DMS153 treated with DMSO at 0.1 percent for 48 hours (cell line): ENCODE data around the gene ZDHHC6.
A peak's percentile ranks its signal among the peaks of the same experiment; 100 is the strongest.
"Not testable (repeated sequence)": the region's sequence is repeated elsewhere in the genome, so short reads cannot be mapped to it uniquely, and the experiment has no call there.

Experiments
- DNase-seq: peaks from one replicate; lab custom pipeline; 2025; ENCODE audit not compliant: unreplicated experiment; lab: John Stamatoyannopoulos, UW

Gene ZDHHC6

GRCh38 chr10:112446855-112447619 lies at the start of gene ZDHHC6, which contains the start of gene VTI1A:
TSS of gene ZDHHC6 (minus strand) at chr10:112446914. CDS start at chr10:112445436, 1,478 bp downstream.
TSS of gene VTI1A (plus strand) at chr10:112447215. CDS start at chr10:112447374, 159 bp downstream.
- peak; percentile 88 for DNase-seq

DNA sequence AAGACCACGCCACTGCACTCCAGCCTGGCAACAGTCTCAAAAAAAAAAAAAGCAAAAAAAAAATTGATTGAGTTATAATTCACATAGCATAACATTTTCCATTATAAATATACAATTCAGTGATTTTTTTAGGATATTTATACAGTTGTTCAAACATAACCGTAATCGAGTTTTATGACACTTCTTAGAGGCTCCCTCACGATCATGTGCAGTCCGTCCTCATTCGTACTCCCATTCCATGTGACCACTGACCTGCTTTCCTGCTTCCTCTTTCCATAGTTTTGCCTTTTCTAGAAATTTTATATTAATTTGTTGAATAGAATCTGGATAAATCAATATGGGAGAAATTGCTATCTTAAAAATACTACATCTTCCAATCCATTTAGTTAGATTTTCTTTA lies 46.0 kb upstream of the ZDHHC6 start:
- DNase-seq, result no peak

DNA sequence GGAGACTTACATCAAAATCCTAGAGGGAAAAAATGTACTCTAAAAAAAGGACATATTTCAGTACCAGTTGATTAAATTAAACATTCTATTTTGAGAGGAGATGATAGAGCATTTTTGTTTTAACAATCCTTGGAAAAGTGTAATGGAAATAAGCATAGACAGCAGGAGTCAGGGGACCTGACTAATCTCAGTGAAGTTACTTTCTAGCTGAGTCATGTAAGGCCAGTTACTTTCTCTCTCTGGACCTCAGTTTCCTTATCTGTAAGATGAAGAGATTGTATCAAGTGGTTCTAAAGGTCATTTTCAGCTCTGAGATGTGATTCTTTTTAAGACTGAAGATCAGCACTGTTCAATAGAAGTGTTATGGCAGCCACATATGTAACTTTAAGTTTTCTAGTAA lies 44.4 kb upstream of the ZDHHC6 start:
- no peak for DNase-seq

DNA sequence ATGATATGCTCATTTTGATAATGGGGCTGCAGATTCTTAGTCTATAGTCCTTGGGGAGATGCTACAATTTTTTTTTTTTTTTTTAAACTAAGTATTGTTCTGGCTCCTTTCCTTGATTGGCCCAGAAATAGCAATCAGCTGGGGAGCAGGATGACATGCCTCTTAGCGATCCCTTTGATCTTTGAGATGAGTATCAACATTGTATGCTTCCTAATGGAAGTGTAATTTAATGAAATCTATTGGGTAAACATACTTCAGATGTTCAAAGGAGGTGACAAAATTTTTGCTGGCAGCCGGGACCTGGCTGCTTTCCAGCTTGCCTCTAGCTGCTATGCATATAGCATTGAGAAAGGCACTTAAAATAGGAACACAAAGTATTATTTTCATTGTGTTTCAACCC lies 43.8 kb upstream of the ZDHHC6 start:
- DNase-seq, result peak; percentile 80

- no peak for DNase-seq
These were observed 41.2 kb upstream of the ZDHHC6 start for GRCh38 chr10:112487964-112488363.

- DNase-seq, result no peak
These were observed 37.7 kb upstream of the ZDHHC6 start for GRCh38 chr10:112484399-112484798.

DNA sequence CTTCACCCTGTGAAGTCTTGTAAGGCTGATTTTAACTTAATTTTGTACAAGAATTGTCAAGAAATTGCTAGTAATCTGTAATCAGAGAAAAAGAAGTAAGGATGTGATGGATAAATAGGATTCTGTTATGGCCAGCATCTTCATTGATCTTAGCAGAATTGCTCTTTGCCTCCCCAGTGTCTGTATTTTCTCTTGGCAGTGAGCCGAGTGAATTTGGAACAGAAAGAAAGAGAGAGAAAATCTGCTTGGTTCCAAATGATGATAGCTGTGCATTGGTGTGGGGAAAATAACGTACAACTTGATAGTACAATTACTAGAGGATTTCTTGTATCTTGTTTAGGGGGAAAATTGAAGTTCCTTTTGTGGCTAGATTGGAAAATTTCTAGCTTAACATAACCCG lies 34.9 kb upstream of the ZDHHC6 start:
- DNase-seq, result no peak

GRCh38 chr10:112475575-112476218 lies 29.0 kb upstream of the ZDHHC6 start:
- no peak for DNase-seq

DNA sequence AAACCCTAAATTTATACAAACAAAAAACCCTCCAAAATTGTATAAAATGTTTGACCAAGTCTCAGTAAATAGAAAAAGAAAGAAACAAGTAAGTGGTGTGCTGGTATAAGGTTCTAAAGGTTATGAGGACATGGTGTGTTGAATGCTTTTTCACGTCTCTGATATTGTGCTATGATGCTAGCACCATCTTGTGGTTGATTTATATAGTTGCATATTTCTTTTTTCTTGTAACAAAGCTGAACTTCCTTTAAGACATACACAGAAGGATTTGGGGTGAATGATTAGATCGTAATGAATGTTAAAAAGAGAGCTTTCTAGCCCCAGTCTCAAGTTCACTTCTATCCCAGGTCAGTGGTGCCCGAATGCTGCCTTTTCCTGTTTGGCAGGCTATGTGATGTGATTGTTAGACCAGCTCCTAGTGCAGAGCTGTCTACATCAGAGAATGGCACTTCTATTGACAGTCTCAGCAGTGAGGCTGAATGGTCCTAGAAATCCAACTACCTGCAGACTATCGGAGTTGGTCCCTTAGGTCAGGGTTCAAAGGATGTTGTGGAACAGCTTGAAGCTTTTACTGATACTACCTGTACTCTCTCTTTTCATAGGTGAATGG lies 25.3 kb upstream of the ZDHHC6 start:
- DNase-seq, result peak; percentile 51

GRCh38 chr10:112467541-112468075 lies 20.9 kb upstream of the ZDHHC6 start:
- DNase-seq, result no peak

DNA sequence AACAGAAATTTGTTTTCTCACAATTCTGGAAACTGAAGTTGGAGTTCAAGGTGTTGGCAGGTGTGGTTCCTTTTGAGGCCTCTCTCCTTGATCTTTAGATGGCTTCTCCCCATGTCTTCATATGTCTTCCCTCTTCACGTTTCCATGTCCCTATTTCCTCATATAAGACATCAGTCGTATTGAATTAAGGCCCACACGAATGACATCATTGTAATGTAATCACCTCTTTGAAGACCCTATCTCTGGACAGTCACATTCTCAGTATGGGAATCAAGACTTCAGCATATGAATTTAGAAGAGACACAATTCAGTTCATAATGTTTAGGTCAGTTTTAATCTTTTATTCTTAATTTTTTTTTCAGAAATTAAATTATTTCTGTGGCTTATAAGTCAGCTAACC lies 20.1 kb upstream of the ZDHHC6 start:
- DNase-seq, result no peak

DNA sequence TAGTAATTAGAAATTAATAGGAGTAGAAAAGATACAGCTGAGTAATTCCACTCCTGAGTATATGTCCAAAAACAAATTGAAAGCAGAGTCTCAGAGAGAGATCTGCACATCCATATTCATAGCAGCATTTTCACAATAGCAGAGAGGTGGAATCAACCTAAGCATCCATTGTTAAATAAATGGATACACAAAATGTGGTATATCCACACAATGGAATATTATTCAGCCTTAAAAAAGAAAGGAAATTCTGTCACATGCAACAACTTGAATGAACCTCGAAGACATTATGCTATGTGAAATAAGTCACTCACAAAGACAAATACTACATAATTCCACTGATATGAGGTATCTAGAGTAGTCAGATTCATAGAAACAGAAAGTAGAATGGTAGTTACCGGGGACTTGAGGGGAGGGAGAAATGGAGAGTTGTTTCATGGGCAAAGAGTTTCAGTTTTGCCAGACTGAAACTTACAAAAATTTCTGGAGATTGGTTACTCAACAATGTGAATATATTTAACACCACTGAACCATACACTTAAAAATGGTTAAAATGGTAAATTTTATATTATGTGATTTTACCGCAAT lies 18.7 kb upstream of the ZDHHC6 start:
- no peak for DNase-seq

GRCh38 chr10:112464074-112464473 lies 17.4 kb upstream of the ZDHHC6 start:
- DNase-seq, result not testable (repeated sequence)

GRCh38 chr10:112461029-112461887 lies 14.5 kb upstream of the ZDHHC6 start:
- no peak for DNase-seq

- DNase-seq, result no peak
These were observed 13.7 kb upstream of the ZDHHC6 start for GRCh38 chr10:112460366-112460765.

- DNase-seq, result no peak
These were observed 9.8 kb upstream of the ZDHHC6 start for GRCh38 chr10:112456533-112456932.

GRCh38 chr10:112454910-112455779 lies 8.4 kb upstream of the ZDHHC6 start:
- DNase-seq, result no peak

GRCh38 chr10:112448888-112449287 lies 2.2 kb upstream of the ZDHHC6 start:
- no peak for DNase-seq

- DNase-seq, result peak; percentile 2
These were observed 860 bp upstream of the ZDHHC6 start for GRCh38 chr10:112447620-112447928.
